HG03196 (cell line): ENCODE data around the gene PRAMEF1.
"Not testable (repeated sequence)": the region's sequence is repeated elsewhere in the genome, so short reads cannot be mapped to it uniquely, and the experiment has no call there.

Source experiments
- ATAC-seq: cut with Tn5 transposase; IDR thresholded peaks from one replicate; pipeline ENCODE4 v1.9.1; 2021; ENCODE audit not compliant: unreplicated experiment

The PRAMEF1 gene

DNA sequence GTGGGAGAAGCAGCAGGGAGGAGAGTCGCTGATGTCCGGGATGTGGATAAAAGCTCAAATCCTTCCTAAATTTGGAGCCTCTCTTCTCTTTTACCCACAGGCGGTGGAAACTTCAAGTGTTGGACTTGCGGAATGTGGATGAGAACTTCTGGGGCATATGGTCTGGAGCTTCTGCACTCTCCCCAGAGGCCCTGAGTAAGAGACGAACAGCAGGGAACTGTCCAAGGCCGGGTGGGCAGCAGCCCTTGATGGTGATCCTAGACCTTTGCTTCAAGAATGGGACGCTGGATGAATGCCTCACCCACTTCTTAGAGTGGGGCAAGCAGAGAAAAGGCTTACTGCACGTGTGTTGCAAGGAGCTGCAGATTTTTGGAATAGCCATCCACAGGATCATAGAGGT lies 15.8 kb upstream of the PRAMEF1 start:
- ATAC-seq, result no peak

DNA sequence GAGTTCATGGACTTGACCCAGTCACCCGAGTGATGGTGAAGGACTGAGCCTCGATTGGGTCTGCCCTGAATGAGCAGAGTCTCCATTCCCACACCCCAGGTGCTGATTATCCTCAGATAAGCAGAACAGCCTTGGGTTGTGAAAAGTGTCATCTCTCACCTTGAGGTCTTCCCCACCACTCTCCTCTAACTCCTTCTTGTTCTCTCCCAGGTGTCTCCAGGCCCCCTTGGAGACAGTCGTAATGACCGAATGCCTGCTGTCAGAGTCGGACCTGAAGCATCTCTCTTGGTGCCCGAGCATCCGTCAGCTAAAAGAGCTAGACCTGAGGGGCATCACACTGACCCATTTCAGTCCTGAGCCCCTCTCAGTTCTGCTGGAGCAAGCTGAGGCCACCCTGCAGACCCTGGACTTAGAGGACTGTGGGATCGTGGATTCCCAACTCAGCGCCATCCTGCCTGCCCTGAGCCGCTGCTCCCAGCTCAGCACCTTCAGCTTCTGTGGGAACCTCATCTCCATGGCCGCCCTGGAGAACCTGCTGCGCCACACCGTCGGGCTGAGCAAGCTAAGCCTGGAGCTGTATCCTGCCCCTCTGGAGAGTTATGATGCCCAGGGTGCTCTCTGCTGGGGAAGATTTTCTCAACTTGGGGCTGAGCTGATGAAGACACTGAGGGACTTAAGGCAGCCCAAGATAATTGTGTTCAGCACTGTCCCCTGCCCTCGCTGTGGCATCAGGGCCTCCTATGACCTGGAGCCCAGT lies 14.2 kb upstream of the PRAMEF1 start:
- no peak for ATAC-seq

DNA sequence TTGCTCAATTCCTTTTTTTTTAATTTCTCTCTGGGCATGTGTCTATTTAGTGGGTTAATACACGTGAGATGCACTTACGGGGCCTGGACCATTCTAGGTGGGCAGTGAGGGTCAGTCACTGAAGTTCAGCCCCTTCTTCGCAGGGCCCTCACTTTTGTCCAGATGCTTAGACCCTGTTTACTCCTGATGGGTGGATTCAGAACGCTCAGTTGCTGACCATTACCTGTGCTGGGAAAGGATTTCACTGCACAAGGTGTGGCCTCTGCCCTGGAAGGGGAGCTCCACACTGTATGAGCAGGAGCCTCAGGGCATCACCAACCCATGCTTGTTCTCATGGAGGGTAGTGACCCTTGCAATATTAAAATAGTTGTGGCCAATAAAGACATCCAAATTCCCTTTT lies 13.1 kb upstream of the PRAMEF1 start:
- ATAC-seq, result no peak

DNA sequence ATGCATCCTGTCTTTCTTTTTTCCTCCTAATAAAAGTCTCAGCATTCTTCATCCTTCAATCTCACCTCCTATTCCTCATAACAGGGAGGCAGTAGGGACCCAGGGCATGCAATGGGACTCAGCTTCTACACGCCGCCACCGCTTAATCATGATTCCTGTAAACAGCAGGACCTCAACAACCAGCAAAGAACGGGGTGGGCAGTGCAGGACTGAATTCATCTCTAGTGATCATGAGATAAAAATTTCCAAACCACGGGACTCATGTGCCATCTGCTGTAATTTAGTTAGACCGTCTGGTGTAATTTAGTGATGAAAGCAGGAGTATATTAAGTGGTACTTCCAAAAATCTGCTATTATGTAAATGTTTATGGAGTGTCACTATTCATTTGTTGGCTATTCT lies 12.3 kb upstream of the PRAMEF1 start:
- ATAC-seq, result no peak

DNA sequence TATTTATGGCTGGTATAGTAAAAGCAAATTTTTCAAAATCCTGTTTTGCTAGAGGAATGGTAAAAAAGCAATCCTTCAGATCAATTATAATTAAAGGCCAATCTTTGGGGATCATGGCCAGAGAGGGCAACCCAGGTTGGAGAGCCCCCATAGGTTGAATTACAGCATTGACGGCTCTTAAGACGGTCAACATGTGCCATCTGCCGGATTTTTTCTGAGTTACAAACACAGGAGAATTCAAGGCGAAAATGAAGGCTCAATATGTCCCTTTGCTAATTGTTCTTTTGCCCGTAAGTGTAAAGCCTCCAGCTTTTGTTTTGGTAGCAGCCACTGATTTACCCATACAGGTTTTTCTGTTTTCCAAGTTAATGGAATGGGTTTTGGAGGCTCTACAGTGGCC lies 9.7 kb upstream of the PRAMEF1 start:
- ATAC-seq, result not testable (repeated sequence)

DNA sequence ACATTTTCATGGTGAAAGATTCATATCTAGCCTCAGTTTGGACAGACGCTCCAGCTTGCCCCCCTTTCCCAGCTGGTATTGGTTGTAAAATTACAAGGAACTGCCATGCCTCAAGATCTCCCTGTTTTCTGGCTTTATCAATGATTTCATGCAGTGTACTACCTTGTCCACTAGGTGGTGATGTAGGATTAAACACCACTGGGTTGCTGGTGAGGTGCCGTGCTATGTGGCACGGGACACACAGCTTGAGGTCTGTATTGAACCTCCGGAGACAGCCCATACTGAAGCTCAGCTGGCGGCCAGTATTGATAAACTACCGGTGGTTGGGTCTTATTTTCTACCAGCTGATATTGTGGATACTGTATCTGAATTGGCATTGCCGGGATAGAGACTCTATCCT lies 7.4 kb upstream of the PRAMEF1 start:
- ATAC-seq, result not testable (repeated sequence)

DNA sequence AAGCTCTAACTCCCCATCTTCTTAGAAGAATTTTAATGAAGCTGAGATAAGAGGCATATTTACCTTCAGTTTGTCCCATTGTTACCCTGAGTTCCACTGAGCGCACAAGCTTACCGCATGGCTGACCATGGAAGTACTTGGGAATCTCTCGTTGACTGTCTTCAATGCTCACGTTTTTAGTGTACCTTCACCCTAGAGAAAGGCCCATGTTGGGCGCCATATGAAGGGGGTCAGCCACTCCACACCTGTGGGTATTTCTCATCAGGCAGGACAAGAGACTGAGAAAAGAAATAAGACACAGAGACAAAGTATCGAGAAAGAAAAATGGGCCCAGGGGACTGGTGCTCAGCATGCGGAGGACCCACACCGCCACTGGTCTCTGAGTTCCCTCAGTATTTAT lies 6.5 kb upstream of the PRAMEF1 start:
- not testable (repeated sequence) for ATAC-seq

DNA sequence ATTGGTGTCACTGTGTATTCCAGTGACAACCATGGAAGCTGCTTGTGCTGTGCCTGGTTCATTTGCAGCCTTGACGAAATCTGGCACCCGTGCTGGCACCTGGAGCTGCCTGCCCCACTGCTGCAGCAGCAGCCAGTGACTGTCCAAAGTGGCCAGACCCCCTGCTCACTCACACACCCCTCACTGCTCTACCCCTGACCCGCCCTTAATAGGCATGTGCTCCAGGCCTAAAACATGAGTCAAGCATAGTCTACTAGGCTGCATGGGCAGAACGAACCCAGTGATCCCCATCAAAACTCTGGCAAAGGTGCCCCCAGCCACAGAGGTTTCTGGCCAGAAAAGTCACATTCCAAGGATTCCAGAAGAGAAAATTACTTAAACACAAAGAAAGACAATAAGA lies 7.7 kb downstream of the PRAMEF1 start:
- no peak for ATAC-seq

DNA sequence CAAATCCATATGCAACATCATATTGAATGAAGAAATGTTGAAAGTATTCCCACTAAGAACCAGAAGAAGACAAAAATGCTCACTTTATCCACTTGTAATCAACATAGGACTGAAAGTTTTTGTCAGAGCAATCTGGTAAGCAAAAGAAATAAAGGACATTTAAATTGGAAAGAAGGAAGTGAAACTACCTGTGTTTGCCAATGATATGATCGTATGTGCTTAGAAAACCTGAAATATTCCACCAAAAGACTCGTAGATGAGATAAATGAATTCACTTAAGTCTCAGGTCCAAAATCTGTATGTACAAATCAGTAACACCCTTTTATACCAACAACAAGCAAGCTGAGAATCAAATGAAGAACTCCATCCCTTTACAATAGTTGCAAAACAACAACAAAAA lies 8.5 kb downstream of the PRAMEF1 start:
- ATAC-seq, result no peak

DNA sequence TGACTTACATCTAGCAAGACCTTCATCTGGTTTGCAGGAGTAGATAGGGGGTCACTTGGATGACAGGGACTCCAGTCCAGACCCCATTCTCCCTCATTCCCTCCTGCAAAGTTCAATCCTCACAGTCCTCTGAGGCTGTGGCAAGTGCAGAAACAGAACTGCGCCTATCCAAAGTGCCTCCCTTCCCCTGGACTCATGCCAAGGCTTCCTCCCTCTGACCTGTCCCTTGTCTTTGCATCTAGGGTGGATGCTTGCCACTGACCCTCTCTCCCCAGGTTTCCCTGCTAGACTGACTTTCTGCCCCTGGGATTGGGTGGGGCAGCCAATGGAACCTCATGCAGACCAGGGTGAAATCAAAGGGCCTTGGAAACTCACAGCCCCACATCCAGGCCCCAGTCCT lies 18.7 kb downstream of the PRAMEF1 start:
- no peak for ATAC-seq

DNA sequence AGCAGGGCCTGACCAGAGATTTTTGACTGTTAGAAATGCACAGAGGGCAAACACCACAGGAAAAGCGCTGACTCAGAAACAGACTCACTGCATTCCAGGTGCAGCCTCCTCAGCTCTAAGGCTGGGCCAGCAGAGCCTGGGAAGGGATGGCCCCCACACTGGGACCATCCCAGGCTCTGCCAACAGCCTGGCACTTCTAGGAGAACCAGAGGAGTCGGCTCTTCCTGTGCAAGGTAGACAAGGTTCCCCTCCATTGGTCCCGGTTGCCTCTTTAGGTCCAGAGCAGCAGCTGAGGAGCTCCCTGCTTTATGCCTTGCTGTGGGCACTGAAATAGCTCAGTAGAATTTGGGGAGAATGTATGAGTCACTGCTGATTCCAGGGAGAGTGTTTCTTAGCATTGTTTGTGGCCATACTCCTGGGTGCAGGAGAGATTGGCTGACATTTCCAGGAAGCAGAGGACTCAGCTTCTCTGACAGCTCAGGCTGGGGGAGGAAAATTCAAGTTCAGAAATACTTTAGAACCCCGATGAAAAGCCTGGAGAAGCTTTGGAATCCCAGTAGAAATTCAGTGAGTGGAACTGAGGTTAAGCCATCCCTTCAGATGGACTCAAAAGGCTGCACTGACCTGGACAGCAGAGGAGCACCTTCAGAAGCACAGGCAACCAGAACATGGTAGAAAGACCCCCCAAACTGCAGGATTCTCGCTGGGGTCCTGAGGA lies 19.7 kb downstream of the PRAMEF1 start:
- ATAC-seq, result no peak

DNA sequence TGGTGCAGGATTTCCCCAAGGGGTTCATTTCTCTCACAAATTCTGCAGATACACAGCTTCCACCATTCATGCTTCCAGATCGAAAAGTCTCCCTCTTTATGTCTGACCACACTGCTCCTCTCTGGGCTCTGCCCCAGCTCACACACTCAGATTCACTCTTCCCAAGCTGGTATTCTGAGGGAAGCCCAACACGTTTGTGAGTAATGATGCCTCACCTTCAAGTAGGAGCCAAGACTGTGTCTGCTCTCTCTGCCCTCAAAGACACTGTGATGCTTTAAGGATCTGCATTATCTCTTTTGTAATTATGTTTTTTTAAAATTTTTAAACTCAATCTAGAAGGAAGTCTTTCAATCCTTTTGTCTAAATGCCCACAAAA lies 20.2 kb downstream of the PRAMEF1 start:
- no peak for ATAC-seq

DNA sequence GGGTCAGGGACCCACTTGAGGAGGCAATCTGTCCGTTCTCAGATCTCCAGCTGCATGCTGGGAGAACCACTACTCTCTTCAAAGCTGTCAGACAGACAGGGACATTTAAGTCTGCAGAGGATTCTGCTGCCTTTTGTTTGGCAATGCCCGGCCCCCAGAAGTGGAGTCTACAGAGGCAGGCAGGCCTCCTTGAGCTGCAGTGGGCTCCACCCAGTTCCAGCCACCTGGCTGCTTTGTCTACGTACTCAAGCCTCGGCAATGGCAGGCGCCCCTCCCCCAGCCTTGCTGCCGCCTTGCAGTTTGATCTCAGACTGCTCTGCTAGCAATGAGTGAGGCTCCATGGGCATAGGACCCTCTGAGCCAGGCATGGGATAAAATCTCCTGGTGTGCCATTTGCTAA lies 27.9 kb downstream of the PRAMEF1 start:
- not testable (repeated sequence) for ATAC-seq

DNA sequence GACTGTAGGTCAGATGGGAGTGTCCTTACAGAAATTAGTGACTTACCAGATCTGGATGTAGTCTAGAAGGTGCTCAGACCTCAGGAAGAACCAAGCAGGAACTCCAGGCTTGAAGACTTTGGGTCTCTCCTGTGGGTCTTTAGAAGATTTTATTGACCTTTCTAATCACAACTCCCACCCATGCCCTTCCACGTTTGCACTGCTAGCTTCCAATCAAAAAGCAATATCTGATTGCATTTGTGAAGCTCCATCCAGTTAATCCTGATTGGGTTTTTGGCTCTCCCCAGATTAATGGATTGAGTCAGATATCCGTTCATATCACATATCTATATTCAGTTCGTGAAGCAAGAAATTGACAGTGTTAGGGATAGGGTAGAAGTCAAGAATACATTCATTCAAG lies 40.1 kb downstream of the PRAMEF1 start, which contains the start of gene PRAMEF11:
Gene PRAMEF11, minus strand, starts transcription at position 101 of the 400 bp plus-strand sequence. CDS start 2,621 bp downstream, outside the sequence.
- ATAC-seq, result not testable (repeated sequence)

DNA sequence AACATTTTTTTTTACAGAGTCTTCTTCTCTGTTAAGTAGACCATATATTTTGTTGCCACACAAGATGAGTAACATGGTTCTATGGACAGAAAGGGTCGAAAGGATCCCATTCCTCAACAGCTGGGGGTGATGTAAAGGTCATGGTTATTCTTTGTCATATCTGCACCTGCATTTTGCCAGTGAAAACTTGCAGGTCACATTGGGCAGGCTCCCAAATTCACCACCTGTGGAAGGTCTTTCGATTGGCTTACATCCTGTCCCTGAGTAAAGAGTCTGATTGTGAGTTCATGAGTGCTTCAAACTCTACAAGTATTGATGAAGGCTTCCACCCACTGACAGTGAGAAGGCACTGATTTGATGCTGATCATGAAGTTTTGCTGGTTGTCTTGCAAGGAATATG lies 42.1 kb downstream of the PRAMEF1 start:
- not testable (repeated sequence) for ATAC-seq
